GM23338 (cell line): Measurements from ENCODE around the gene ATF7. TPM values are rescaled to one million over a fixed set of nuclear protein-coding genes. Genes with fewer than 3 reads are reported as not detected.

Experiments used
- ATAC-seq: fragments of 200-7000 bp; cut with Tn5 transposase; 3 replicates; pipeline ENCODE4 v1.9.1; 2020
- DNase-seq: peaks from one replicate; pipeline ENCODE4 v3.0.0-alpha.2; 2015; ENCODE audit warnings: low spot score
- H2AFZ ChIP-seq: fragments of 200-600 bp; sonication (generic); 2 replicates; pipeline ENCODE4 v1.8.0; 2016; ENCODE audit warnings: antibody characterized with exemption, mild to moderate bottlenecking, moderate library complexity
- H3F3A ChIP-seq: fragments of 200-600 bp; sonication (generic); replicated peaks from 2 replicates; pipeline ENCODE4 v1.8.0; 2017; ENCODE audit warnings: antibody characterized with exemption, mixed run types, low read depth
- H3K27ac ChIP-seq: fragments of 200-600 bp; sonication (generic); 2 replicates; pipeline ENCODE4 v1.6.1; 2016; ENCODE audit warnings: low read depth
- H3K27me3 ChIP-seq: fragments of 200-600 bp; sonication (generic); 2 replicates; pipeline ENCODE4 v1.8.0; 2016; ENCODE audit warnings: mild to moderate bottlenecking, mixed run types, moderate library complexity; ENCODE audit not compliant: insufficient read depth
- H3K36me3 ChIP-seq: fragments of 200-600 bp; sonication (generic); 2 replicates; pipeline ENCODE4 v1.8.0; 2016; ENCODE audit warnings: mild to moderate bottlenecking; ENCODE audit not compliant: insufficient read depth
- H3K4me1 ChIP-seq: fragments of 200-600 bp; sonication (generic); 2 replicates; pipeline ENCODE4 v1.8.0; 2016; ENCODE audit warnings: mild to moderate bottlenecking, moderate library complexity; ENCODE audit not compliant: insufficient read depth
- H3K4me2 ChIP-seq: fragments of 200-600 bp; sonication (generic); 2 replicates; pipeline ENCODE4 v1.7.1; 2017; ENCODE audit warnings: mixed run types
- H3K4me3 ChIP-seq: fragments of 200-600 bp; sonication (generic); 2 replicates; pipeline ENCODE4 v1.6.1; 2016; ENCODE audit warnings: mixed run types
- H3K79me2 ChIP-seq: fragments of 200-600 bp; sonication (generic); replicated peaks from 2 replicates; pipeline ENCODE4 v1.8.0; 2017; ENCODE audit warnings: mild to moderate bottlenecking; ENCODE audit not compliant: insufficient read depth
- H3K9me2 ChIP-seq: fragments of 200-600 bp; sonication (generic); 2 replicates; pipeline ENCODE4 v1.8.0; 2017; ENCODE audit not compliant: insufficient read depth
- H4K20me1 ChIP-seq: fragments of 200-600 bp; sonication (generic); replicated peaks from 2 replicates; pipeline ENCODE4 v1.8.0; 2017; ENCODE audit warnings: mild to moderate bottlenecking; ENCODE audit not compliant: insufficient read depth
- H3K27ac Mint-ChIP-seq: 2 replicates; pipeline ENCODE4 v1.8.0; 2020; ENCODE audit warnings: inconsistent platforms, mild to moderate bottlenecking, moderate library complexity, mixed read lengths
- H3K27me3 Mint-ChIP-seq: 3 replicates; pipeline ENCODE4 v1.8.0; 2022; ENCODE audit warnings: low read depth, mild to moderate bottlenecking, moderate library complexity, mixed read lengths, inconsistent platforms; ENCODE audit not compliant: insufficient read depth, poor library complexity
- H3K36me3 Mint-ChIP-seq: 3 replicates; pipeline ENCODE4 v1.8.0; 2021; ENCODE audit warnings: low read depth, mild to moderate bottlenecking, inconsistent platforms, moderate library complexity, mixed read lengths
- H3K4me1 Mint-ChIP-seq: 3 replicates; pipeline ENCODE4 v1.8.0; 2020; ENCODE audit warnings: mild to moderate bottlenecking, inconsistent platforms, mixed read lengths
- H3K4me3 Mint-ChIP-seq: 3 replicates; pipeline ENCODE4 v1.8.0; 2021; ENCODE audit warnings: moderate library complexity, mild to moderate bottlenecking, inconsistent platforms, mixed read lengths
- H3K9me3 Mint-ChIP-seq: 3 replicates; pipeline ENCODE4 v1.8.0; 2020; ENCODE audit warnings: moderate library complexity, mild to moderate bottlenecking, inconsistent platforms, mixed read lengths
- CREB1 ChIP-seq: fragments of 250-450 bp; sonication (Bioruptor Pico); IDR thresholded peaks from 2 replicates; pipeline ENCODE4 v1.5.0; 2020; ENCODE audit warnings: low read depth, mild to moderate bottlenecking, moderate library complexity
- EZH2 ChIP-seq: fragments of 200-600 bp; sonication (generic); IDR thresholded peaks from one replicate; pipeline ENCODE4 v1.8.0; 2017; ENCODE audit warnings: antibody characterized with exemption, mild to moderate bottlenecking, low read depth; ENCODE audit not compliant: unreplicated experiment
- EZH2phosphoT487 ChIP-seq: fragments of 200-600 bp; sonication (generic); IDR thresholded peaks from one replicate; pipeline ENCODE4 v1.8.1; 2018; ENCODE audit warnings: antibody characterized with exemption; ENCODE audit not compliant: unreplicated experiment
- JUNB ChIP-seq: IDR thresholded peaks from one replicate; pipeline ENCODE4 v1.6.1; 2016; ENCODE audit warnings: antibody characterized with exemption; ENCODE audit not compliant: unreplicated experiment
- NANOG ChIP-seq: IDR thresholded peaks from 2 replicates; pipeline ENCODE4 v1.6.1; 2016; ENCODE audit warnings: antibody characterized with exemption, borderline replicate concordance
- POLR2AphosphoS5 ChIP-seq: IDR thresholded peaks from 2 replicates; pipeline ENCODE4 v1.6.1; 2016; ENCODE audit warnings: antibody characterized with exemption, low read depth
- REST ChIP-seq: IDR thresholded peaks from one replicate; pipeline ENCODE4 v1.6.1; 2018; ENCODE audit warnings: antibody characterized with exemption; ENCODE audit not compliant: unreplicated experiment
- STAT1 ChIP-seq: IDR thresholded peaks from one replicate; pipeline ENCODE4 v1.6.1; 2016; ENCODE audit warnings: antibody characterized with exemption; ENCODE audit not compliant: unreplicated experiment
- ZNF114 ChIP-seq: fragments of 250-450 bp; sonication (Bioruptor Pico); IDR thresholded peaks from 2 replicates; pipeline ENCODE4 v1.5.0; 2020; ENCODE audit warnings: mild to moderate bottlenecking, moderate library complexity
- ZNF331 ChIP-seq: fragments of 250-450 bp; sonication (Bioruptor Pico); IDR thresholded peaks from 2 replicates; pipeline ENCODE4 v1.5.0; 2020; ENCODE audit warnings: low read depth, mild to moderate bottlenecking, moderate library complexity
- polyA plus RNA-seq: library from polyadenylated mRNA; unstranded; fragments of >200 nt; fragmentation: Nextera tagmentation; extraction: Ambion mirVana; gene quantifications from 2 replicates; pipeline ENCODE4 v1.2.1, GENCODE V29; 2016
- total RNA-seq: library from RNA; depleted of rRNA; stranded (reverse); fragments of >200 nt; shearing (Covaris generic); gene quantifications from 2 replicates; pipeline ENCODE4 v1.2.3, GENCODE V29; 2014
- TF ChIP-seq, protein P1 (sequence below), 2 experiments: fragments of 200-600 bp in 1 of 2; sonication (generic) in 1 of 2; conservative IDR thresholded peaks; 2 replicates each; pipeline versions ENCODE4 v1.5.1 to v1.6.1; 2016 to 2017; ENCODE audit warnings: antibody characterized with exemption in 2 of 2, low read depth in 2 of 2, mild to moderate bottlenecking in 2 of 2, moderate library complexity in 1 of 2
- TF ChIP-seq, protein P2 (sequence below): fragments of 250-450 bp; sonication (Bioruptor Pico); IDR thresholded peaks from 2 replicates; pipeline ENCODE4 v1.5.0; 2020; ENCODE audit warnings: mild to moderate bottlenecking, moderate library complexity
- TF ChIP-seq, protein P3 (sequence below): IDR thresholded peaks from 2 replicates; pipeline ENCODE4 v1.6.1; 2016; ENCODE audit warnings: antibody characterized with exemption

The ATF7 gene
- total and polyA plus RNA-seq, 2 experiments from 2014 or later: 13.9 to 16.3 TPM

DNA sequence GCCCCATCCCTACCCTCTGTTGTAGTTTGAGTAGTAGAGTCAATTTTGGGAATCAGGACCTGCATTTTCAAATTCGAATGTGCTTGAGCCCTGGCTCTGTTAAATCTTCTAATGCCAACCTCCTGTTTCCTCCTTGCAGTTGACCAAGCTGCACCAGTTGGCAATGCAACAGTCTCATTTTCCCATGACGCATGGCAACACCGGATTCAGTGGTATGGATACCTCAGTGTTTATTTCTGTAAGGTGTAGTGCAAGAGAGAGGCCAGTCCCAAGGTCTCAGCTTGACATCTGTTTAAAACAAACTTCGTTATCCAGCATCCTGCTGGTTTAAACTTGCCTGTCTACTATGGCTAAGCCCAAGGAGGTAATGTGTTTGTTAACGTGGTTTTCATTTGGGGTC, 159.1 kb downstream of the ATF7 start:
- H3K36me3 ChIP-seq: peaks cover 93% of the 10 kb centered on the region
- Mint-ChIP-seq H3K4me3 (no peak overlapping the region), H3K36me3 (peaks cover 100% of the 10 kb centered on the region), H3K27ac (no peak overlapping the region), H3K4me1 (peaks cover 36% of the 10 kb centered on the region), H3K27me3 (no peaks in the 10 kb centered on the region), H3K9me3 (no peaks in the 10 kb centered on the region)
- no peak overlapping the region for H2AFZ ChIP-seq
- H3K79me2 ChIP-seq: peaks cover 77% of the 10 kb centered on the region
- no peak overlapping the region for H3K4me2 ChIP-seq
- peaks cover 63% of the 10 kb centered on the region for H3F3A ChIP-seq
- peaks cover 85% of the 10 kb centered on the region for H4K20me1 ChIP-seq
- ATAC-seq: no peak
- H3K27ac ChIP-seq: no peak overlapping the region
- TF ChIP-seq ZNF114 (CRISPR knock-in tag): no peak
- TF ChIP-seq, protein P1, sequence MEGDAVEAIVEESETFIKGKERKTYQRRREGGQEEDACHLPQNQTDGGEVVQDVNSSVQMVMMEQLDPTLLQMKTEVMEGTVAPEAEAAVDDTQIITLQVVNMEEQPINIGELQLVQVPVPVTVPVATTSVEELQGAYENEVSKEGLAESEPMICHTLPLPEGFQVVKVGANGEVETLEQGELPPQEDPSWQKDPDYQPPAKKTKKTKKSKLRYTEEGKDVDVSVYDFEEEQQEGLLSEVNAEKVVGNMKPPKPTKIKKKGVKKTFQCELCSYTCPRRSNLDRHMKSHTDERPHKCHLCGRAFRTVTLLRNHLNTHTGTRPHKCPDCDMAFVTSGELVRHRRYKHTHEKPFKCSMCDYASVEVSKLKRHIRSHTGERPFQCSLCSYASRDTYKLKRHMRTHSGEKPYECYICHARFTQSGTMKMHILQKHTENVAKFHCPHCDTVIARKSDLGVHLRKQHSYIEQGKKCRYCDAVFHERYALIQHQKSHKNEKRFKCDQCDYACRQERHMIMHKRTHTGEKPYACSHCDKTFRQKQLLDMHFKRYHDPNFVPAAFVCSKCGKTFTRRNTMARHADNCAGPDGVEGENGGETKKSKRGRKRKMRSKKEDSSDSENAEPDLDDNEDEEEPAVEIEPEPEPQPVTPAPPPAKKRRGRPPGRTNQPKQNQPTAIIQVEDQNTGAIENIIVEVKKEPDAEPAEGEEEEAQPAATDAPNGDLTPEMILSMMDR (conservative IDR thresholded peaks at IDR 0.05; ENCODE audit: low read depth in 2 of 2): no peak
- TF ChIP-seq ZNF331: no peak
- no peak for TF ChIP-seq REST
- TF ChIP-seq, protein P2, sequence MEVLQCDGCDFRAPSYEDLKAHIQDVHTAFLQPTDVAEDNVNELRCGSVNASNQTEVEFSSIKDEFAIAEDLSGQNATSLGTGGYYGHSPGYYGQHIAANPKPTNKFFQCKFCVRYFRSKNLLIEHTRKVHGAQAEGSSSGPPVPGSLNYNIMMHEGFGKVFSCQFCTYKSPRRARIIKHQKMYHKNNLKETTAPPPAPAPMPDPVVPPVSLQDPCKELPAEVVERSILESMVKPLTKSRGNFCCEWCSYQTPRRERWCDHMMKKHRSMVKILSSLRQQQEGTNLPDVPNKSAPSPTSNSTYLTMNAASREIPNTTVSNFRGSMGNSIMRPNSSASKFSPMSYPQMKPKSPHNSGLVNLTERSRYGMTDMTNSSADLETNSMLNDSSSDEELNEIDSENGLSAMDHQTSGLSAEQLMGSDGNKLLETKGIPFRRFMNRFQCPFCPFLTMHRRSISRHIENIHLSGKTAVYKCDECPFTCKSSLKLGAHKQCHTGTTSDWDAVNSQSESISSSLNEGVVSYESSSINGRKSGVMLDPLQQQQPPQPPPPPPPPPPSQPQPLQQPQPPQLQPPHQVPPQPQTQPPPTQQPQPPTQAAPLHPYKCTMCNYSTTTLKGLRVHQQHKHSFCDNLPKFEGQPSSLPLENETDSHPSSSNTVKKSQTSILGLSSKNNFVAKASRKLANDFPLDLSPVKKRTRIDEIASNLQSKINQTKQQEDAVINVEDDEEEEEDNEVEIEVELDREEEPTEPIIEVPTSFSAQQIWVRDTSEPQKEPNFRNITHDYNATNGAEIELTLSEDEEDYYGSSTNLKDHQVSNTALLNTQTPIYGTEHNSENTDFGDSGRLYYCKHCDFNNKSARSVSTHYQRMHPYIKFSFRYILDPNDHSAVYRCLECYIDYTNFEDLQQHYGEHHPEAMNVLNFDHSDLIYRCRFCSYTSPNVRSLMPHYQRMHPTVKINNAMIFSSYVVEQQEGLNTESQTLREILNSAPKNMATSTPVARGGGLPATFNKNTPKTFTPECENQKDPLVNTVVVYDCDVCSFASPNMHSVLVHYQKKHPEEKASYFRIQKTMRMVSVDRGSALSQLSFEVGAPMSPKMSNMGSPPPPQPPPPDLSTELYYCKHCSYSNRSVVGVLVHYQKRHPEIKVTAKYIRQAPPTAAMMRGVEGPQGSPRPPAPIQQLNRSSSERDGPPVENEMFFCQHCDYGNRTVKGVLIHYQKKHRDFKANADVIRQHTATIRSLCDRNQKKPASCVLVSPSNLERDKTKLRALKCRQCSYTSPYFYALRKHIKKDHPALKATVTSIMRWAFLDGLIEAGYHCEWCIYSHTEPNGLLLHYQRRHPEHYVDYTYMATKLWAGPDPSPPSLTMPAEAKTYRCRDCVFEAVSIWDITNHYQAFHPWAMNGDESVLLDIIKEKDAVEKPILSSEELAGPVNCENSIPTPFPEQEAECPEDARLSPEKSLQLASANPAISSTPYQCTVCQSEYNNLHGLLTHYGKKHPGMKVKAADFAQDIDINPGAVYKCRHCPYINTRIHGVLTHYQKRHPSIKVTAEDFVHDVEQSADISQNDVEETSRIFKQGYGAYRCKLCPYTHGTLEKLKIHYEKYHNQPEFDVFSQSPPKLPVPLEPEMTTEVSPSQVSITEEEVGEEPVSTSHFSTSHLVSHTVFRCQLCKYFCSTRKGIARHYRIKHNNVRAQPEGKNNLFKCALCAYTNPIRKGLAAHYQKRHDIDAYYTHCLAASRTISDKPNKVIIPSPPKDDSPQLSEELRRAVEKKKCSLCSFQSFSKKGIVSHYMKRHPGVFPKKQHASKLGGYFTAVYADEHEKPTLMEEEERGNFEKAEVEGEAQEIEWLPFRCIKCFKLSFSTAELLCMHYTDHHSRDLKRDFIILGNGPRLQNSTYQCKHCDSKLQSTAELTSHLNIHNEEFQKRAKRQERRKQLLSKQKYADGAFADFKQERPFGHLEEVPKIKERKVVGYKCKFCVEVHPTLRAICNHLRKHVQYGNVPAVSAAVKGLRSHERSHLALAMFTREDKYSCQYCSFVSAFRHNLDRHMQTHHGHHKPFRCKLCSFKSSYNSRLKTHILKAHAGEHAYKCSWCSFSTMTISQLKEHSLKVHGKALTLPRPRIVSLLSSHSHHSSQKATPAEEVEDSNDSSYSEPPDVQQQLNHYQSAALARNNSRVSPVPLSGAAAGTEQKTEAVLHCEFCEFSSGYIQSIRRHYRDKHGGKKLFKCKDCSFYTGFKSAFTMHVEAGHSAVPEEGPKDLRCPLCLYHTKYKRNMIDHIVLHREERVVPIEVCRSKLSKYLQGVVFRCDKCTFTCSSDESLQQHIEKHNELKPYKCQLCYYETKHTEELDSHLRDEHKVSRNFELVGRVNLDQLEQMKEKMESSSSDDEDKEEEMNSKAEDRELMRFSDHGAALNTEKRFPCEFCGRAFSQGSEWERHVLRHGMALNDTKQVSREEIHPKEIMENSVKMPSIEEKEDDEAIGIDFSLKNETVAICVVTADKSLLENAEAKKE (CRISPR knock-in tag): no peak
- no peak for TF ChIP-seq POLR2AphosphoS5
- TF ChIP-seq JUNB: no peak
- TF ChIP-seq EZH2phosphoT487: no peak
- TF ChIP-seq CREB1: no peak
- no peak for TF ChIP-seq NANOG
- no peak for TF ChIP-seq STAT1
- TF ChIP-seq, protein P3, sequence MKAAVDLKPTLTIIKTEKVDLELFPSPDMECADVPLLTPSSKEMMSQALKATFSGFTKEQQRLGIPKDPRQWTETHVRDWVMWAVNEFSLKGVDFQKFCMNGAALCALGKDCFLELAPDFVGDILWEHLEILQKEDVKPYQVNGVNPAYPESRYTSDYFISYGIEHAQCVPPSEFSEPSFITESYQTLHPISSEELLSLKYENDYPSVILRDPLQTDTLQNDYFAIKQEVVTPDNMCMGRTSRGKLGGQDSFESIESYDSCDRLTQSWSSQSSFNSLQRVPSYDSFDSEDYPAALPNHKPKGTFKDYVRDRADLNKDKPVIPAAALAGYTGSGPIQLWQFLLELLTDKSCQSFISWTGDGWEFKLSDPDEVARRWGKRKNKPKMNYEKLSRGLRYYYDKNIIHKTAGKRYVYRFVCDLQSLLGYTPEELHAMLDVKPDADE: no peak
- TF ChIP-seq EZH2: no peak
- H3K9me2 ChIP-seq: no peaks in the 10 kb centered on the region
- no peaks in the 10 kb centered on the region for H3K27me3 ChIP-seq
- no peak overlapping the region for H3K4me3 ChIP-seq
- peaks cover 12% of the 10 kb centered on the region for H3K4me1 ChIP-seq
- DNase-seq: no peak
